ENCODE results near the gene JAKMIP1. TPM values are rescaled to one million over a fixed set of nuclear protein-coding genes. Genes with fewer than 3 reads are reported as not detected.

JAKMIP1 gene
- total and polyA plus RNA-seq, 4 donors = 0.08 to 0.46 (median 0.22) TPM

GRCh38 chr4:6198278-6198677 is 2.1 kb downstream of the JAKMIP1 start:
- Histone ChIP-seq H3K4me3 (no peak overlapping the region), H3K9me3 (ENCODE audit: control insufficient read depth in 4 of 4, insufficient read depth in 3 of 4, low read length in 3 of 4) (peaks cover 0 to 14% (median 0%) of the 10 kb centered on the region in 4 donors), H3K36me3 (ENCODE audit: control insufficient read depth in 4 of 4, insufficient read depth in 4 of 4, low read length in 4 of 4) (no peaks in the 10 kb centered on the region), H3K4me1 (ENCODE audit: control insufficient read depth in 5 of 5, insufficient read depth in 5 of 5, low read length in 5 of 5) (peaks cover 0 to 11% (median 8%) of the 10 kb centered on the region in 5 donors), H3K27me3 (ENCODE audit: control insufficient read depth in 3 of 3, insufficient read depth in 3 of 3, low read length in 2 of 3) (peaks cover 0 to 43% (median 31%) of the 10 kb centered on the region in 3 donors), H3K27ac (ENCODE audit: low read depth in 1 of 2, low read length in 1 of 2) (no peak overlapping the region), H3K9ac (ENCODE audit: insufficient read depth in 1 of 2, low read length in 2 of 2) (no peak overlapping the region)
- no peak for TF ChIP-seq CTCF (IDR thresholded peaks at IDR 0.05; ENCODE audit: control extremely low read depth, extremely low read depth)
- DNase-seq (no peak), ATAC-seq (ENCODE audit: insufficient read depth, low FRiP score) (no peak)
- 47 to 52% methylated on average over 6 of the region's 6 CpGs for WGBS, 2 donors

GRCh38 chr4:6197433-6198174 is 2.7 kb downstream of the JAKMIP1 start:
- DNase-seq (no peak), ATAC-seq (ENCODE audit: insufficient read depth, low FRiP score) (no peak)
- no peak for TF ChIP-seq CTCF (IDR thresholded peaks at IDR 0.05; ENCODE audit: control extremely low read depth, extremely low read depth)
- Histone ChIP-seq H3K27me3 (ENCODE audit: control insufficient read depth in 3 of 3, insufficient read depth in 3 of 3, low read length in 2 of 3) (peaks cover 0 to 43% (median 31%) of the 10 kb centered on the region in 3 donors), H3K4me3 (no peak overlapping the region), H3K4me1 (ENCODE audit: control insufficient read depth in 5 of 5, insufficient read depth in 5 of 5, low read length in 5 of 5) (peaks cover 0 to 11% (median 8%) of the 10 kb centered on the region in 5 donors), H3K9ac (ENCODE audit: insufficient read depth in 1 of 2, low read length in 2 of 2) (no peak overlapping the region), H3K36me3 (ENCODE audit: control insufficient read depth in 4 of 4, insufficient read depth in 4 of 4, low read length in 4 of 4) (no peaks in the 10 kb centered on the region), H3K27ac (ENCODE audit: low read depth in 1 of 2, low read length in 1 of 2) (no peak overlapping the region), H3K9me3 (ENCODE audit: control insufficient read depth in 4 of 4, insufficient read depth in 3 of 4, low read length in 3 of 4) (peaks cover 0 to 14% (median 0%) of the 10 kb centered on the region in 4 donors)
- WGBS, 2 donors = 59 to 64% methylated on average over 9 of the region's 9 CpGs

GRCh38 chr4:6196871-6197270 is 3.5 kb downstream of the JAKMIP1 start:
- peaks cover 0 to 11% (median 8%) of the 10 kb centered on the region in 5 donors for H3K4me1 ChIP-seq (ENCODE audit: control insufficient read depth in 5 of 5, insufficient read depth in 5 of 5, low read length in 5 of 5)
- H3K27ac ChIP-seq (ENCODE audit: low read depth in 1 of 2, low read length in 1 of 2) = no peak overlapping the region
- TF ChIP-seq CTCF (IDR thresholded peaks at IDR 0.05; ENCODE audit: control extremely low read depth, extremely low read depth) = no peak
- H3K9me3 ChIP-seq (ENCODE audit: control insufficient read depth in 4 of 4, insufficient read depth in 3 of 4, low read length in 3 of 4) = peaks cover 0 to 11% (median 0%) of the 10 kb centered on the region in 4 donors
- ATAC-seq (ENCODE audit: insufficient read depth, low FRiP score) (no peak), DNase-seq (no peak)
- H3K9ac ChIP-seq (ENCODE audit: insufficient read depth in 1 of 2, low read length in 2 of 2) = no peak overlapping the region
- peaks cover 0 to 43% (median 31%) of the 10 kb centered on the region in 3 donors for H3K27me3 ChIP-seq (ENCODE audit: control insufficient read depth in 3 of 3, insufficient read depth in 3 of 3, low read length in 2 of 3)
- no peaks in the 10 kb centered on the region for H3K36me3 ChIP-seq (ENCODE audit: control insufficient read depth in 4 of 4, insufficient read depth in 4 of 4, low read length in 4 of 4)
- no peak overlapping the region for H3K4me3 ChIP-seq
- 80 to 81% methylated on average over 11 of the region's 11 CpGs for WGBS, 2 donors
